GM18873 (cell line): ENCODE measurements around the gene B4GALT5.
"Not testable (repeated sequence)": the region's sequence is repeated elsewhere in the genome, so short reads cannot be mapped to it uniquely, and the experiment has no call there.

ENCODE experiments used
- ATAC-seq: cut with Tn5 transposase; IDR thresholded peaks from one replicate; pipeline ENCODE4 v1.9.1; 2021; ENCODE audit warnings: mild to moderate bottlenecking, moderate library complexity, moderate number of reproducible peaks; ENCODE audit not compliant: unreplicated experiment, low FRiP score

The B4GALT5 gene

DNA sequence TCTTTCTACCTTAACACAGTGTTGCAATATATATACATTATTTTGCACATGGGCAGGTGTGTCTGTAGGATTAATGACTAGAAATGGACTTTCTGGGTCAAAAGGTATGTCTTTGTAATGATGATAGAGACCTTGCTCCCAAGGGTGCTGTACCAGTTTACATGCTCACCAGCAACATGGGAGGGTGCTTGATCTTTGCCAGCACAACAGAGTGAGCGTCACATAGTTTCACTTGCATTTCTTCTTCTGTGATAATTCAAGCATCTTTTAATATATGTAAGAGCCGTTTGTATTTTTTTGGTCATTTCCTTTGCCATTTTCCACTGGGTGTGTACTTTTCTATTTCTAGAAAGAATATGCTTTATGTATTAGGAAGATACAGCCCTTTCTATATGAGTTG is 23.6 kb upstream of the B4GALT5 start:
- no peak for ATAC-seq

DNA sequence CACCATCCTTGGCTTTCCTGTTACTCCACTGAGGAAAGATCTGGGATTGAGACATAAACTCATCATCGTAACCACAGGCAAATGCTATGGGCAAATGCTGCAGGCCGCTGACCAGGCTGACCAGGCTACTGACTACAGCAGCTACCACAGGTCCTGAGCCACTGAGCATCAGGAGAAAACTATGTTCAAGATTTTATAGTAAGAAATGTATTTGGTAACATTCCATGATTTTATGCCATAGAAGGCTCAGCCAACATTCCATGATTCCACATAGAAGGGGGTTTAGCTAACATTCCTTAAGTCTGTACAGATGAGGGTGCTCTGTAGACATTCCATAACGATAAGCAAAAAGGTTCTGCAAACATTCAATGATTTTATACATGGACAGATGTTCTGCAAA is 16.1 kb upstream of the B4GALT5 start:
- no peak for ATAC-seq

DNA sequence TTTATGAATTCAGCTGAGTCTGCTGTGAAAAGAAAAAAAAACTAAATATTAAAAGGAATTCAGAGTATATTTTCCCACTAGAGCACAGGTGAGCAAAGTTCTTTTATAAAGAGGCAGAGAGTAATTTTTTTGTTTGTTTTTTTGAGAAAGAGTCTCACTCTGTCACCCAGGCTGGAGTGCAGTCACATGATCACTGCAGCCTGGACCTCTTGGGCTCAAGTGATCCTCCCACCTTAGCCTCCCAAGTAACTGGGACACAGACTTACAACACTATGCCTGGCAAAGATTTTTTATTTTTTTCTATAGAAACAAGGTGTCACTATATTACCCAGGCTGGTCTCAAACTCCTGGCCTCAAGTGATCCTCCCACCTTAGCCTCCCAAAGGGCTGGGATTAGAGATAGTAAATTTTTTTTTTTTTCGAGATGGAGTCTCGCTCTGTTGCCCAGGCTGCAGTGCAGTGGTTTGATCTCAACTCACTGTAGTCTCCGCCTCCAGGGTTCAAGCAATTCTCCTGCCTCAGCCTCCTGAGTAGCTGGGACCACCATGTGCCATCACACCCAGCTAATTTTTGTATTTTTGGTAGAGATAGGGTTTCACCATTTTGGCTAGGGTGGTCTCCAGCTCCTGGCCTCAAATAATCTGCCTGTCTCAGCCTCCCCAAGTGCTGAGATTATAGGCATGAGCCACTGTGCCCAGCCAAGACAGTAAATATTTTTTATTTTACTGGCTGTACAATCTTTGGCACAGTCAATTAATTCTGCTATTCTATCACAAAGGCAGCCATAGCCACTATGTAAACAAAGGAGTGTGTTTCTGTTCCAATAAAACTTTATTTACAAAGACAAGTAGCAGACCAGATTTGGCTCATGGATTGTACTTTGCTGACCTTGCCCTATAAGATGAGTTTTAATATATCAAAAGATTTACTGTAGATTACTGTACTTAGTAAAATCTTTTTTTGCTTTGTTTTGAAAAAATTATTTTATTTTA is 14.5 kb upstream of the B4GALT5 start:
- ATAC-seq: no peak

DNA sequence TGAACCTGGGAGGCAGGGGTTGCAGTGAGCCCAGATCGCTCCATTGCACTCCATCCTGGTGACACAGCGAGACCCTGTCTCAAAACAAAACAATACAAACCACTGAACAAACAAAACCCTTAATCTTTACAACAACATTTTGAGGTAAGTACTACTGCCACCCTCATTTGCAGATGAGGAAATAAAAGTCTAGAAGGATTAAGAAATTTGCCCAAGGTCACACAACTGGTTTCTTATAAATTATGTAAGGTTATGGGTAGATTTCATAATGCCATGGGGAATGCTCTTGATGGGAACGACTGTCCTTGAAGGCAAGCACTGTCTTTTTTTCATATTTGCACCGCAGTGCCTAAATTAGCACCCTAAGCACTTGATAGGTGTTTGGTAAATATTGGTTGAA is 13.8 kb upstream of the B4GALT5 start:
- ATAC-seq: no peak

DNA sequence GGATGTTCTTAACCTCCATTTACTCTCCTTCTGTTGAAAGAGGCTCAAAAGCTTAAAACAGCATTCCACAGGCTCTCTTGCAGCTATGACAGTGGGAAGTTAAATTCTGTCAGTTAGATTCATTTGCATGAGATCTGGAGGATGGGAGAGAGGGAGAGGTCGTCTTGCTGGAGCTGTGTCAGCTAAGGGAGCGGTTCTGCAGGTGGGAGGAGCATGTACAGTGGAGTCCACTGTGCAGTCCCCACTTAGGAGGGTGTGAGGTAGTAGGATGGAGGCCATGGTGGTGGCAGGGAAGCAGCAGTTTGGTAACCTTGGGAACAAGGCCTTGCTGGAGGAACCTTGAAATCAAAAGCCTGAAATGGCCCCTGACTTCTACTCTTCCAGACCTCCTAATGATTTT is 12.0 kb upstream of the B4GALT5 start:
- ATAC-seq: no peak

DNA sequence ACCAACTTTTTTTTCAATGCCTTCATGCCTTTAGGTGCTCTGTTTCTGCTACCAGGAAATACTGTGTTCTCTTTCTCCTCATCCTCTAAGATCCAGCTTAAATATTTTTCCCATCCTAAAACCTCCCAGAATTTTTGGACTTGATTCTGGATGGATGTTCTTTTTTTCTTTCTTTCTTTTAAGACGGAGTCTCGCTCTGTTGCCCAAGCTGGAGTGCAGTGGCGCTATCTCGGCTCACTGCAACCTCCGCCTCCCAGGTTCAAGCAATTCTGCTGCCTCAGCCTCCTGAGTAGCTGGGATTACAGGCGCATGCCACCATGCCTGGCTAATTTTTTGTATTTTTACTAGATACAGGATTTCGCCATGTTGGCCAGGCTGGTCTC is 11.5 kb upstream of the B4GALT5 start:
- not testable (repeated sequence) for ATAC-seq

DNA sequence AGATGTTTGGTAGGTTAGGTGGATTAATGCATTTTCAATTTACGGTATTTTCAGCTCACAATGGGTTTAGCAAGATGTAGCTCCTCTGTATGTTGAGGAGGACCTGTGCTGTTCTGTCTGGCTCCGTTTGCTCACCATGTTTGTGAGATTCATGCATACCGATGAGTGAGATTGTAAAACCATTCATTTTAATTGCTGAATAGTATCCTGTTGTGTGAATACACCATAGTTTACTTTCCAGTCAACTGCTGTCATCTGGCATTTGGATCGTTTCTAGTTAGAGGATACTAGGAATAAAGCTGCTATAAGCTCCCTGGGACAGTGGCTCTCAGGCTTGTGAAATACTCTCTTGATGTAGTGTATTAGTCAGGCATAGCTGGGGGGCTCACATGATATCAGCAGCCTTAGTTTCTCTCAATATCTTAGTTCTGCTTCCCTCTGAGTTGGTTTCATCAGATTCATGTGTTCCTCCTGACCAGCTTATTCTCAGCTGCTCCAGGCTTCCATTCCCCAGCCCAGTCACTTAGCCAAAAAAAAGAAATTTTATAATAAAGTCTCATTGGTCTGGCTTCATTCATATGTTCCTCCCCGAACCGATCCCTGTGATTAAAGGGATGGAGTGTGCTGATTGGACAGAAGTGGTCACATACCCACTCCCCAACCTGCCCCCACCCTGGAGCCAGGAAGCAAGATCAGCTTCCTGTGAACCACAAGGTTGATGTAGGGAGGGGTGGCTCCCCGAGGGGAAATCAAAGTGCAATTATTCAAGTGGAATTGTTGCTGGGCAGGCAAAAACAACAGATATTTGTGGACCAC is 10.9 kb upstream of the B4GALT5 start:
- ATAC-seq: no peak

DNA sequence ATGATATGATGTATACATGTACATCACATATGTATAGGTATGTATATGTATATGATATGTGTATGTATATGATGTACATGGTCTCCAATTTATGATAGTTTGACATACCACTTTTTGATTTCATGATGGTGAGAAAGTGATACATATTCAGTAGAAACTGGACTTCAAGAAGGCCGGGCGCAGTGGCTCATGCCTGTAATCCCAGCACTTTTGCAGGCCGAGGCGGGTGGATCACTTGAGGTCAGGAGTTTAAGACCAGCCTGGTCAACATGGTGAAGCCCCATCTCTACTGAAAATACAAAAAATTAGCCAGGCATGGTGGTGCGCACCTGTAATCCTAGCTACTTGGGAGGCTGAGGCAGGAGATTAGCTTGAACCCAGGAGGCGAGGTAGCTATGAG is 10.1 kb upstream of the B4GALT5 start:
- not testable (repeated sequence) for ATAC-seq

DNA sequence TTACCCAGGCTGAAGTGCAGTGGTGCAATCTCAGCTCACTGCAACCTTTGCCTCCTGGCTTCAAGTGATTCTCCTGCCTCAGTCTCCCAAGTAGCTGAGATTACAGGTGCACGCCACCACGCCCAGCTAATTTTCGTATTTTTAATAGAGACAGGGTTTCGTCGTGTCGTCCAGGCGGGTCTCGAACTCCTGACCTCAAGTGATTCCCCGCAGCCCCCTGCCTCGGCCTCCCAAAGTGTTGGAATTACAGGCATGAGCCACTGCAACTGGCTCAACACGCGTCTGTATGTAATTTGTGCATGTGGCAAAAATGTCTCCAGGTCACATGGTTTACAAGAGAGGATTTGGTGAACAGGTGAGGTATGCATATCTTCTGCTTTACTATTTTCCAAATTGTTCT is 7.6 kb upstream of the B4GALT5 start:
- not testable (repeated sequence) for ATAC-seq

DNA sequence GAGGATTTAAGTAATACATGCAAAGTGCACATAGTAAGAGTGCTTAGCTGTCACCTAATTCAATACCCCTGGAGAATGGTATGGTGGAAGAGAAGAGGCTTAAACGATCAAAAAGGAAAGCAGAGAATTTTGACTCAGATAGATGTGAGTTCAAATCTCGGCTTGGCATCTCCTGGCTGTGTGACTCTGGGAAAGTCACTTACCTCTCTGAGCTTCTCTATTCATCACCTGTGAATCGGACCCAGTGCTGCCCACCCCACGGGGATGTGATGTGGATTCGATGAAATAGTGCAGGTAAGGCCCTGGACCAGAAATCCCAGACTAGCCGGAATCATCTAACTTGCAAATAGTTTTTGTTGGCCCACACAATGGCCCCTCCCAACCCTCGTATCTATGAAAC is 1.8 kb upstream of the B4GALT5 start:
- ATAC-seq: no peak

DNA sequence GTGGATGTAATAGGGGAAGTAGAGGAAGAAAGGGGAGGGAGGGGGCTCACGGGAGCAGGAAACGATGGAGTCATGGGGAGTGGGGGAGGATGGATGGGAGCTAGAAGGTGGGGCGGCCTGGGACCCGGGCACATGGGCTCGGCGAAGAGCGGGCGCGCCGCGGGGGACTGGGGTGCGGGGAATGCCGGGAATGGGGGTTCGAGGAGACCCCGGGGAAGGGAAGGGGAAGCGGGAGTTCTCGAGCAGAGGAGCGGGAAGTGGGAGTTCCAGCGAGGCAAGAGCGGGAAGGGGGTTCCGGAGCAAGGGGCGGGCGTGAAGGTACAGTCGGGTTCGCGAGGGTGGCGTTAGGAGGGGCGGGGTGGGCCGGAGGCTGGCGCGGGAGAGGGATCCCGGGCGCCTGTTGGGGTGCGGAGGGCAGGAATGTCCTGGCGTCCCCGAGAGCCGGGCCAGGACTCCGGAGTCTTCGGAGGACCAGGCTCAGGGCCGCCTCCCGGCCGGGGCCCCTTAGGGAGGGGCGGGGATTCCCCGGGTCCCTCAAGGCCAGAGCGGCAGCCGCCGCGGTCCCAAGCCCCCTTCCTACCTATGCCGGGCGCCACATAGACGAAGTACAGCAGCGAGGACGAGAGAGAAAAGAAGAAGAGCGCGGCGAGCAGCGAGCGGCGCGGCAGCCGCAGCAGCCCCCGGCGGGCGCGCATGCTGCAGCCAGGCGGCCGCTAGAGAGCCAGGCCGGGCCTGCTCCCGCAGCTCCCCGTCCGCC is 504 bp downstream of the B4GALT5 start:
- peak; percentile 33 for ATAC-seq

DNA sequence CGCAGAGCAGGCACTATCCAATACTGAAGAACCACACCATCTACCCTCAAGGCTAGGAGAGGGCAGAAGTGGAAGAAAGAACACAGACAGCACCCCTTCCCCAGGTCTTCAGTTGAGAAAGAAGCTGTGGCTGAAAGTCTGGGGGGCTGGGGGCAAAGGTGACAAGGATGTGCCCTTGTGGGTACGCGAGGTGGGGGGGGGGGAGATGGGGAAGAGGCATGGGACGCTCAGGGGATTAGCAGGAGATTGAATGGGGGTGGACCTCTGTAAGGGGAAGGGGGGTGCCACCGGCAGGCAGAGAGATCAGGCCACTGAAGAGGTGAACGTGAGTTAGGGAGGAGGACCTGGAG is 1.1 kb downstream of the B4GALT5 start:
- ATAC-seq: no peak

DNA sequence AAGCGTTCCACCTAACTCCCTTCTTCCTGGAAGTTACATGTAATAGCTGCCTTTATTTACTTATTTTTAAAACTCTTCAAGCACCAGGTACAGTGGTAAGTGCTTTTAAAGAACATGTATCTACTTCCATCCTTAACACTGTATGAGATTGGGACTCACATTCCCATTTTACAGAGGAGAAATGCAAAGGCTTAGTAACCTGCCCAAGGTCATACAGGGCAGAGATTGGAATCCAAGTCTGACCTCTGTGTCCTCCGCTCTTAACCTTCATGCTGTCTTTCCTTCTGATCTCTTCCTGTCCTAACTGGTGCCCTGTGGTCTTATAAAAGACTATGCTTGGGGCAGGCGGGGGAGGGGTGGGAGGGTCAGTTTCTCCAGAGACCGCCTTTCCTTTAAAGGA is 1.6 kb downstream of the B4GALT5 start:
- ATAC-seq: no peak

DNA sequence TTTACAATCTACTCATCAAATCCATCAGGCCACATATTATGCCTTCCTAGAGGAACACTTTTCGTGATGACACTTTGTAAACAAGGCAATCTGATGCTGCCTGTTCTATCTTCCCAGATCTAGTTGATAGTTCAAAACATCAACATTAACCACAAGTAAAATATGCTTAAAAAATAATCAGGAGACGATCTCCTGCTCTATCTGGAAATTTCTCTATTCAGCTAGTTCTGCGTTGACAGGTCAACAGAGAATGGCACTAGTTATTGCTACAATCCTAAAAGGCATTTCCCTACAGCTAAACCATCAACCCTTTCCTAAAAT is 2.1 kb downstream of the B4GALT5 start:
- no peak for ATAC-seq

DNA sequence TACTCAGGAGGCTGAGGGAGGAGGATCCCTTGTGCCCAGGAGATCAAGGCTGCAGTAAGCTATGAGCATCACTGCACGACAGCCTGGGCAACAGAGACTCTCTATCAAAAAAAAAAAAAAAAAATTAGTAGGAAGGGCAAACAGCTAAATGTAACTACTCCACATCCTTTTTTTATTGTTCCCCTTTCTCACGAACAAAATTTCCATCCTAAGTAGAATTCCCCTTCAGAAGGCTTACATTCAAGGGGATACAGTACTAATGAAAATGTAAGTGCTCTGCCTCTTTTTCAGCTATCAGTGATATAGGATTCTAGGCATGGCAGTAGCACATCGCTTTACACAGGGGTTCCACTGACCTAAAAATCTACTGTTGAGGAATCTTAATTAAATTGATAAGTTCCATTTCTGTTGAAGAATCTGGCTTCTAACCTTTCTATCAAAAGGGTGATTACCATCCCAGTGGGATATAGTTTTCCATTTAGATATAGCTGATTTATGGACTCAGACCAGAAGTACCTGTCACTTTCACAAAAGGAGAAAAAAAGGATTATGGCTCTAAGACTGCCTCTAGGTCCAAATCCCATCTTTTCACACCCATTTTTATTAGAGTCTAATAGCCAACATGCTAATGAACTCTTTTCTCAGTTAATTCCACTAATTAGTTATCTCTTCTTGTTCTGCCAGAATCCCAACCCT is 2.6 kb downstream of the B4GALT5 start:
- ATAC-seq: no peak

DNA sequence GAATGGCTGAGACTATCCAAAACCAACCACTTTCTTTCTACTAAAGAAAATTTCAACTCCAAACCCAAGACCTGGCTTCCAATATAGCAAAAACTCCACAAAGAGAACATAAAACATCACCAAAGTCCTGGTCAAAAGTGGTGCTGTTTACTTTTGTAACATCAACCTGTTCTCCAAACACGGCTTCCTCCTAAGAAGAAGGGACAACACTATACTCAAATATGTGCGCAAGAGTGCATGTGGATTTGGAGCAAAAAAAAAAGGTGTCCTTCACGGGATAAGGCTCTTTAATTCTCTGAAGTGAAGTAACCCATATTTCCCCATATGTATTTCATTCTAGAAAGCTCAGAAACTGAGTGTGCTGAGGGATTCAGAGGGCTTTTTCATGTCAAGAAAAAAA is 6.6 kb downstream of the B4GALT5 start:
- no peak for ATAC-seq

DNA sequence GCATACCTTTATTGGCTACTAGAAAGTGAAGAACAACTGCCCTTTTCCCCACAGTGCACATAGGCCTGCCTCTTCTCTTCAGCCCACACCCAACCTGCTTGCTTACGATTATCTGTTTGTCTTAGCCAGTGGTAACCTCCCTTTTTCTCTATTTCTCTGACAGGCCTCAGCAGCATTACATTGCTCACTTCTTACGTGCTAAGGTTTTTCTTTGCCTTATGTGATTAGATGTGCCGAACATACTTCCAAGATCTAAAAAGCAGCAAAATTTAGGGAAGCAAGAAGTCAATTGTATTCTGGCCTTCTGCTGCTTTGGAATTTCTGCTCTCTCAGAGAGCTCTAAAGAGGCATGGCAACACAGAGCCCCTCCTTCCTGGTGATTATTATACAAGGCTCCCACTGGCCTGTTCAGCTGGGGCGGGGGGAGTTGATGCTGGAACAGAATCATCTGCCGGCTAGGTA is 7.0 kb downstream of the B4GALT5 start:
- ATAC-seq: no peak

DNA sequence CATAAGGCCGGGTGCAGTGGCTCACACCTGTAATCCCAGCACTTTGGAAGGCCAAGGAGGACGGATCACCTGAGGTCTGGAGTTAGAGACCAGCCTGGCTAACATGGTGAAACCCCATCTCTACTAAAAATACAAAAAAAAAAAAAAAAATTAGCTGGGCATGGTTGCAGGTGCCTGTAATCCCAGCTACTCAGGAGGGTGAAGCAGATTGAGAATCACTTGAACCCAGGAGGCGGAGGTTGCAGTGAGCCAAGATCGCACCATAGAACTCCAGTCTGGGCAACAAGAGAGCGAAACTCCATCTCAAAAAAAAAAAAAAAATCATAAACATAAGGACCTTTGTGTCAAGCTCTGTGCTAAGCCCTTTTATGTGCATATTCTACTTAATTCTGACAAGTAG is 7.8 kb downstream of the B4GALT5 start:
- ATAC-seq: not testable (repeated sequence)

DNA sequence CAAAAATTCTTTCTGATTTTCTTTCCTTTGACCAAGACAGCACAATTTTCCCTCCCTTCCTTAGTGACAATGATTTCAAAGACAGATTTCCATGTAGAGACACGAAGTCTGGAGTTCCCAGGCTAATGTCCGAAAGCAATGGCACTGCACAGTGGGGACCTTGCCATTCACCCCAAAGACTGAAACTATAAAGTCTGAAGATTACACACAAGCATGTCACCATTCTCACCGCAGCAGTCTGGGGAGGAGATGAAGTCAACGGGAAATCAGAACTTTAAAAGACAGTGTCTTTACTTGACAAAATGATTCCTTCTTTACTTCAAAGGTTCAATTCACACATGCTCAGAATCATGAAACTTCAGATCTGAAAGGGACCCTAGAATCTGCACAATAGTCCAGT is 8.3 kb downstream of the B4GALT5 start:
- no peak for ATAC-seq

DNA sequence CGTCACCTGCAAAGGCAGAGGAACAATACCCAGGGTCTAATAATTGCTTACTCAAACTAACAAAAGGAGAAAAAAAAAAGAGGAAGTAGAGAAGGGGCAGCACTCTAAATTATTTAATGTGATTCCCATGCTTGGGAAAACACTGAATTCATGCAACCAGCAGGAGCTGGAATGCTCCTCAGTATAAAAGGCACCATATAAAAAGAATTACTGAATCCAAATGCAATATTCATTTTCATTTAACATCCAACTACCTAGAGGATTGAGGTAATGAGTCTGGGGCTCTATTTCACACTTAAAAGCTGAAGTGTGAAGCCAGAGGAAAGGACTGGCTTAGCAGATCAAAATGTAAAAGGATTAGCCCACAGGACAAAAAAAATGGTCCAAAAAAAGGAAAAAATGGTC is 8.7 kb downstream of the B4GALT5 start:
- ATAC-seq: no peak
